DOHH2 (cell line): Measurements from ENCODE around the gene TRAF3.

Experiments used
- CTCF ChIP-seq: fragments of 200-600 bp; sonication (generic); IDR thresholded peaks from one replicate; pipeline ENCODE4 v1.5.1; 2014; ENCODE audit warnings: antibody characterized with exemption, mild to moderate bottlenecking, low read depth, low read length; ENCODE audit not compliant: poor library complexity, severe bottlenecking
- EZH2phosphoT487 ChIP-seq: fragments of 200-600 bp; sonication (generic); IDR thresholded peaks from 2 replicates; pipeline ENCODE4 v1.6.1; 2017; ENCODE audit warnings: borderline replicate concordance, mild to moderate bottlenecking, antibody characterized with exemption, low read length, moderate library complexity, mixed read lengths

- TF ChIP-seq CTCF (no peak), EZH2phosphoT487 (no peak)
Observed at GRCh38 chr14:102817942-102818940, 41.0 kb downstream of the TRAF3 start.
